T-cell (primary cell): ENCODE measurements around the gene OSBP. TPM values are rescaled to one million over a fixed set of nuclear protein-coding genes. Genes with fewer than 3 reads are reported as not detected.

Experiments
- ATAC-seq, 4 experiments: fragments of 200-7000 bp in 3 of 4; fragments of 150-1000 bp in 1 of 4; cut with Tn5 transposase; replicated peaks in 1 of 4; 1 replicate in 3 of 4; 2 replicates in 1 of 4; pipeline ENCODE4 v1.10.0; 2021; ENCODE audit warnings: moderate library complexity in 3 of 4, mild to moderate bottlenecking in 2 of 4, moderate number of reproducible peaks in 1 of 4
- CTCF ChIA-PET, 2 donors: fragments of 300-600 bp; sonication (Branson Sonifier 250); formaldehyde crosslinking; loops; one replicate each; lab custom pipeline; 2022; ENCODE audit warnings: antibody characterized with exemption in 2 of 2; lab: Charles Lee
- POLR2A ChIA-PET, 2 donors: fragments of 300-600 bp; sonication (Branson Sonifier 250); formaldehyde crosslinking; loops; one replicate each; lab custom pipeline; 2022; ENCODE audit warnings: antibody characterized with exemption in 2 of 2; lab: Charles Lee
- DNase-seq, 35 experiments: peaks; one replicate each; pipeline versions ENCODE4 v3.0.0 to v3.0.0-alpha.2; 2013 to 2023
- H3K27ac ChIP-seq: one replicate; pipeline ENCODE4 v1.5.1; 2013; ENCODE audit warnings: low read length
- H3K27me3 ChIP-seq, 2 experiments: replicated peaks in 1 of 2; 1 replicate in 1 of 2; 2 replicates in 1 of 2; pipeline versions ENCODE4 v1.6.1 to v1.7.0; 2013; ENCODE audit warnings: low read length in 1 of 2, mixed read lengths in 1 of 2; ENCODE audit not compliant: control insufficient read depth in 2 of 2, insufficient read depth in 2 of 2; ENCODE audit errors: extremely low read depth in 1 of 2
- H3K36me3 ChIP-seq, 2 donors: 1 replicate in 1 of 2; 2 replicates in 1 of 2; pipeline versions ENCODE4 v1.6.1 to v1.7.0; 2013; ENCODE audit warnings: low read length in 1 of 2; ENCODE audit not compliant: control insufficient read depth in 2 of 2, insufficient read depth in 1 of 2; ENCODE audit errors: extremely low read depth in 1 of 2
- H3K4me1 ChIP-seq, 2 experiments: 1 replicate in 1 of 2; 2 replicates in 1 of 2; pipeline versions ENCODE4 v1.6.1 to v1.7.0; 2013; ENCODE audit warnings: low read length in 2 of 2, mixed read lengths in 1 of 2; ENCODE audit not compliant: insufficient read depth in 2 of 2, control insufficient read depth in 1 of 2; ENCODE audit errors: extremely low read depth in 1 of 2
- H3K4me3 ChIP-seq, 2 donors: 1 replicate in 1 of 2; 2 replicates in 1 of 2; pipeline versions ENCODE4 v1.5.1 to v1.7.0; 2013; ENCODE audit warnings: mild to moderate bottlenecking in 2 of 2, low read length in 1 of 2, moderate library complexity in 1 of 2; ENCODE audit not compliant: control insufficient read depth in 1 of 2; ENCODE audit errors: extremely low read depth in 1 of 2
- H3K9me3 ChIP-seq: 2 replicates; pipeline ENCODE4 v1.7.0; 2013
- H3K27ac Mint-ChIP-seq, 2 donors: one replicate each; pipeline ENCODE4 v1.8.0; 2020 to 2021; ENCODE audit warnings: mild to moderate bottlenecking in 2 of 2, mixed read lengths in 2 of 2
- H3K27me3 Mint-ChIP-seq, 2 donors: one replicate each; pipeline ENCODE4 v1.8.0; 2021 to 2022; ENCODE audit warnings: mixed read lengths in 2 of 2
- H3K36me3 Mint-ChIP-seq: one replicate; pipeline ENCODE4 v1.8.0; 2021; ENCODE audit warnings: mixed read lengths
- H3K4me1 Mint-ChIP-seq, 3 donors: one replicate each; pipeline ENCODE4 v1.8.0; 2020 to 2022; ENCODE audit warnings: mixed read lengths in 3 of 3, mild to moderate bottlenecking in 1 of 3
- H3K4me3 Mint-ChIP-seq, 3 donors: one replicate each; pipeline ENCODE4 v1.8.0; 2020 to 2022; ENCODE audit warnings: mild to moderate bottlenecking in 3 of 3, mixed read lengths in 3 of 3, moderate library complexity in 3 of 3
- H3K9me3 Mint-ChIP-seq, 3 donors: one replicate each; pipeline ENCODE4 v1.8.0; 2020 to 2022; ENCODE audit warnings: mixed read lengths in 3 of 3
- WGBS: methylation state at CpG from one replicate; pipeline ENCODE4 v1.1.5; 2013; ENCODE audit warnings: missing lambda C conversion rate; ENCODE audit not compliant: insufficient coverage; 5-methylcytosine and 5-hydroxymethylcytosine counted together
- total RNA-seq, 35 experiments: library from RNA in 6 of 35; stranded (reverse) in 6 of 35; fragments of 120-200 nt in 1 of 35; gene quantifications; one replicate each; pipeline versions ENCODE4 v1.2.1 to v1.2.4 and lab custom pipeline; 2013 to 2026

OSBP gene
- total RNA-seq, 5 donors from 2014 or later (not counting 1 experiment from before 2014, with no cell fraction given) = 44.0 to 59.0 (median 46.2) TPM

- Mint-ChIP-seq H3K4me1 (peaks cover 18 to 28% (median 24%) of the 10 kb centered on the region in 3 donors), H3K9me3 (no peaks in the 10 kb centered on the region), H3K27ac (no peak overlapping the region), H3K4me3 (no peak overlapping the region), H3K36me3 (peaks cover 75% of the 10 kb centered on the region), H3K27me3 (no peaks in the 10 kb centered on the region)
- Histone ChIP-seq H3K27ac (no peak overlapping the region), H3K27me3 (no peaks in the 10 kb centered on the region), H3K4me1 (no peaks in the 10 kb centered on the region), H3K4me3 (no peak overlapping the region), H3K9me3 (no peaks in the 10 kb centered on the region), H3K36me3 (peaks cover 15 to 98% of the 10 kb centered on the region in 2 donors)
- DNase-seq (no peak), ATAC-seq (no peak)
- ChIA-PET CTCF (interaction anchor here (0.6 kb wide), 2 partner anchors 51 to 81 kb away, joined by 3 read pairs; no protein-coding TSS in a partner anchor), POLR2A (interaction anchor here in 1 of 2 donors (0.6 kb wide), 1 partner anchor 200 kb away, joined by 3 read pairs; no protein-coding TSS in a partner anchor)
- WGBS = 80% methylated on average over 1 of the region's 4 CpGs
Measured at GRCh38 chr11:59601788-59602187, 13.8 kb downstream of the OSBP start.

DNA sequence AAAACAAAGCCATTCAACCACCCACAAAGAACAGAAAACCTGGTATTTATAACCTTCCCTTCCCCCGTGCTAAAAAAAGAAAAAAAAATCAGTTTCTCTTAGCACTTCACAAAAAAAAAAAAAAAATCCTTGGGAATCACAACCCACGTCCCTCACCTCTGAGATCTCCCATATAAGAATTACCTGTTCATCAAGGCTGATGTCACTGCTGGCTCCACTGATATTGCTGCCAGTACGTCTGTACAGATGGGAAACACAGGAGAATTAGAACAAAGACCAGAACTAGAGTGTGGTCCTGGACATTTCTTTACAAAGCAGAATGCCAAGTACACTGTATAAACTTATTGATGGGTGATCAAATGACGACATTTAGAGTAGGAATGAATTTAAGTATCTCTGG, 14.9 kb downstream of the OSBP start:
- H3K4me3 Mint-ChIP-seq = no peak overlapping the region
- Histone ChIP-seq H3K4me1 (no peaks in the 10 kb centered on the region), H3K27me3 (no peaks in the 10 kb centered on the region), H3K27ac (no peak overlapping the region), H3K4me3 (no peak overlapping the region), H3K9me3 (no peaks in the 10 kb centered on the region), H3K36me3 (peaks cover 19 to 96% of the 10 kb centered on the region in 2 donors)
- no peaks in the 10 kb centered on the region for H3K9me3 Mint-ChIP-seq
- POLR2A ChIA-PET = interaction anchor here in 1 of 2 donors (0.7 kb wide), 1 partner anchor 34 kb away, joined by 4 read pairs; no protein-coding TSS in a partner anchor
- CTCF ChIA-PET = interaction anchor here in 1 of 2 donors (0.6 kb wide), 1 partner anchor 11 kb away, joined by 6 read pairs; no protein-coding TSS in a partner anchor
- ATAC-seq (no peak), DNase-seq (no peak)
- H3K36me3 Mint-ChIP-seq = peaks cover 72% of the 10 kb centered on the region
- no peaks in the 10 kb centered on the region for H3K27me3 Mint-ChIP-seq
- peaks cover 17 to 20% (median 19%) of the 10 kb centered on the region in 3 donors for H3K4me1 Mint-ChIP-seq
- no peak overlapping the region for H3K27ac Mint-ChIP-seq
- 73% methylated on average over 2 of the region's 4 CpGs for WGBS

GRCh38 chr11:59600234-59600633, 15.3 kb downstream of the OSBP start:
- no peaks in the 10 kb centered on the region for H3K27me3 Mint-ChIP-seq
- peaks cover 16 to 17% (median 17%) of the 10 kb centered on the region in 3 donors for H3K4me1 Mint-ChIP-seq
- H3K4me3 ChIP-seq = no peak overlapping the region
- no peaks in the 10 kb centered on the region for H3K9me3 Mint-ChIP-seq
- DNase-seq (no peak), ATAC-seq (no peak)
- no CpG with 5 or more reads among the region's 2 CpGs for WGBS
- H3K27ac Mint-ChIP-seq = no peak overlapping the region
- H3K27ac ChIP-seq = no peak overlapping the region
- peaks cover 19 to 95% of the 10 kb centered on the region in 2 donors for H3K36me3 ChIP-seq
- peaks cover 72% of the 10 kb centered on the region for H3K36me3 Mint-ChIP-seq
- ChIA-PET CTCF (interaction anchor here in 1 of 2 donors (0.6 kb wide), 1 partner anchor 11 kb away, joined by 6 read pairs; no protein-coding TSS in a partner anchor), POLR2A (no interaction called here)
- H3K4me1 ChIP-seq = no peaks in the 10 kb centered on the region
- no peaks in the 10 kb centered on the region for H3K27me3 ChIP-seq
- H3K4me3 Mint-ChIP-seq = no peak overlapping the region
- no peaks in the 10 kb centered on the region for H3K9me3 ChIP-seq

DNA sequence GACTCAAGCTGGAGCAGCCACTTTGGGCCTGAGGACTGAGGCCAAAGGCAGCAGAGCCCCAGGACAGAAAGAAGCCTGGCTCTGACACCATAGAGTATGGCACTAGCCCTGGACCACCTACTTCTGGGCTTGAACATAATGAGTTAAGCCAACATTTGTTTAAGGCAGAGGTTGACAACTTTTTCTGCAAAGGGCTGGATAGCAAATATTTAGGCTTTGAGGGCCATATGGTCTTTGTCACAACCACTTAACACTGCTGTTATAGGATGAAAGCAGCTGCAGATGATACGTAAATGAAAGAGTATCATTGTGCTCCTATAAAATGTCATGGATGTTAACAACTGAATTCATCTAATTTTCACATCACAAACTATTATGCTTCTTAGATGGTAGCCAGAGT, 16.6 kb downstream of the OSBP start:
- Mint-ChIP-seq H3K4me3 (no peak overlapping the region), H3K27me3 (no peaks in the 10 kb centered on the region), H3K36me3 (peaks cover 77% of the 10 kb centered on the region), H3K27ac (no peak overlapping the region), H3K9me3 (no peaks in the 10 kb centered on the region), H3K4me1 (peaks cover 10 to 14% (median 13%) of the 10 kb centered on the region in 3 donors)
- Histone ChIP-seq H3K4me1 (no peaks in the 10 kb centered on the region), H3K9me3 (no peaks in the 10 kb centered on the region), H3K27ac (no peak overlapping the region), H3K4me3 (no peak overlapping the region), H3K27me3 (no peaks in the 10 kb centered on the region), H3K36me3 (peaks cover 15 to 96% of the 10 kb centered on the region in 2 donors)
- ATAC-seq (no peak), DNase-seq (no peak)
- ChIA-PET POLR2A (no interaction called here), CTCF (no interaction called here)
- no CpG with 5 or more reads among the region's 1 CpG for WGBS

GRCh38 chr11:59584294-59584693, 31.3 kb downstream of the OSBP start:
- H3K36me3 Mint-ChIP-seq = peaks cover 57% of the 10 kb centered on the region
- H3K9me3 Mint-ChIP-seq = peaks cover 0 to 8% (median 4%) of the 10 kb centered on the region in 3 donors

GRCh38 chr11:59582006-59582405, 33.6 kb downstream of the OSBP start:
- DNase-seq (no peak), ATAC-seq (no peak)
- peaks cover 0 to 8% (median 4%) of the 10 kb centered on the region in 3 donors for H3K9me3 Mint-ChIP-seq
- no peaks in the 10 kb centered on the region for H3K27me3 Mint-ChIP-seq
- Histone ChIP-seq H3K4me1 (no peaks in the 10 kb centered on the region), H3K27me3 (no peaks in the 10 kb centered on the region), H3K4me3 (no peak overlapping the region), H3K9me3 (no peaks in the 10 kb centered on the region), H3K27ac (no peak overlapping the region), H3K36me3 (peaks cover 16 to 61% of the 10 kb centered on the region in 2 donors)
- POLR2A ChIA-PET = interaction anchor here in 1 of 2 donors (0.6 to 1.5 kb wide), 2 partner anchors 32 to 34 kb away, joined by 5 to 8 read pairs; partner anchors contain the start of gene OSBP
- 80% methylated on average over 1 of the region's 1 CpG for WGBS
- no peak overlapping the region for H3K27ac Mint-ChIP-seq
- peaks cover 0 to 6% (median 2%) of the 10 kb centered on the region in 3 donors for H3K4me1 Mint-ChIP-seq
- CTCF ChIA-PET = no interaction called here
- H3K36me3 Mint-ChIP-seq = peaks cover 61% of the 10 kb centered on the region
- no peak overlapping the region for H3K4me3 Mint-ChIP-seq

More at GRCh38 chr11:59584294-59584693, 31.3 kb downstream of the OSBP start:
- Histone ChIP-seq H3K4me3 (no peak overlapping the region), H3K27ac (no peak overlapping the region), H3K9me3 (no peaks in the 10 kb centered on the region), H3K4me1 (no peaks in the 10 kb centered on the region), H3K27me3 (no peaks in the 10 kb centered on the region), H3K36me3 (peaks cover 6 to 54% of the 10 kb centered on the region in 2 donors)
- Mint-ChIP-seq H3K4me1 (peaks cover 0 to 6% (median 2%) of the 10 kb centered on the region in 3 donors), H3K27me3 (no peaks in the 10 kb centered on the region), H3K4me3 (no peak overlapping the region), H3K27ac (peak overlapping the region in 1 of 2 donors; percentile 7)
- ATAC-seq (no peak), DNase-seq (no peak)
- ChIA-PET POLR2A (interaction anchor here in 1 of 2 donors (0.6 kb wide), 1 partner anchor 85 kb away, joined by 9 read pairs; no protein-coding TSS in a partner anchor), CTCF (no interaction called here)
- 100% methylated on average over 2 of the region's 2 CpGs for whole genome bisulfite sequencing
